Loucy (cell line): ENCODE data around the gene TIMP1.

Experiments used
- H2AFZ ChIP-seq: fragments of 200-600 bp; sonication (generic); 2 replicates; pipeline ENCODE4 v1.6.0; 2016; ENCODE audit warnings: antibody characterized with exemption, mild to moderate bottlenecking, low read length, moderate library complexity
- H3F3A ChIP-seq: fragments of 200-600 bp; 2 replicates; pipeline ENCODE4 v1.6.0; 2016; ENCODE audit warnings: antibody characterized with exemption, low read depth, mild to moderate bottlenecking
- H3K27me3 ChIP-seq: fragments of 200-600 bp; sonication (generic); 2 replicates; pipeline ENCODE4 v1.6.1; 2014; ENCODE audit warnings: low read length, mild to moderate bottlenecking; ENCODE audit not compliant: insufficient read depth, poor library complexity, severe bottlenecking
- H3K36me3 ChIP-seq: fragments of 200-600 bp; sonication (generic); 2 replicates; pipeline ENCODE4 v1.6.1; 2016; ENCODE audit warnings: low read length; ENCODE audit not compliant: insufficient read depth
- H3K4me1 ChIP-seq: fragments of 200-600 bp; sonication (generic); 2 replicates; pipeline ENCODE4 v1.5.1; 2014; ENCODE audit warnings: low read length, mild to moderate bottlenecking; ENCODE audit not compliant: insufficient read depth, poor library complexity, severe bottlenecking
- H3K4me2 ChIP-seq: fragments of 200-600 bp; sonication (generic); 2 replicates; pipeline ENCODE4 v1.6.0; 2014; ENCODE audit warnings: antibody characterized with exemption, low read length, low read depth, mild to moderate bottlenecking; ENCODE audit not compliant: poor library complexity, severe bottlenecking
- H3K4me3 ChIP-seq: fragments of 200-600 bp; sonication (generic); 2 replicates; pipeline ENCODE4 v1.5.1; 2014; ENCODE audit warnings: low read length, mild to moderate bottlenecking, mixed read lengths; ENCODE audit not compliant: poor library complexity, severe bottlenecking
- H3K79me2 ChIP-seq: fragments of 200-600 bp; sonication (generic); 2 replicates; pipeline ENCODE4 v1.6.1; 2014; ENCODE audit warnings: low read length; ENCODE audit not compliant: insufficient read depth
- H3K9ac ChIP-seq: fragments of 200-600 bp; sonication (generic); 2 replicates; pipeline ENCODE4 v1.6.0; 2014; ENCODE audit warnings: mild to moderate bottlenecking, low read depth, low read length, moderate library complexity; ENCODE audit not compliant: poor library complexity, severe bottlenecking
- H3K9me2 ChIP-seq: fragments of 200-600 bp; sonication (generic); replicated peaks from 2 replicates; pipeline ENCODE4 v1.6.1; 2016; ENCODE audit warnings: low read depth, low read length, mixed read lengths
- H3K9me3 ChIP-seq: fragments of 200-600 bp; sonication (generic); 2 replicates; pipeline ENCODE4 v1.6.1; 2014; ENCODE audit warnings: mild to moderate bottlenecking, antibody characterized with exemption, low read length, low read depth; ENCODE audit not compliant: insufficient read depth
- H4K20me1 ChIP-seq: fragments of 200-600 bp; sonication (generic); 2 replicates; pipeline ENCODE4 v1.6.0; 2014; ENCODE audit warnings: antibody characterized with exemption, low read length, mild to moderate bottlenecking; ENCODE audit not compliant: insufficient read depth, poor library complexity, severe bottlenecking
- EZH2phosphoT487 ChIP-seq: fragments of 200-600 bp; IDR thresholded peaks from 2 replicates; pipeline ENCODE4 v1.6.1; 2018; ENCODE audit warnings: antibody characterized with exemption, mild to moderate bottlenecking, moderate library complexity, borderline replicate concordance
- TF ChIP-seq, protein P1 (sequence below): fragments of 200-600 bp; sonication (generic); conservative IDR thresholded peaks from 2 replicates; pipeline ENCODE4 v1.5.1; 2014; ENCODE audit warnings: mild to moderate bottlenecking, antibody characterized with exemption, low read length

Gene TIMP1

DNA sequence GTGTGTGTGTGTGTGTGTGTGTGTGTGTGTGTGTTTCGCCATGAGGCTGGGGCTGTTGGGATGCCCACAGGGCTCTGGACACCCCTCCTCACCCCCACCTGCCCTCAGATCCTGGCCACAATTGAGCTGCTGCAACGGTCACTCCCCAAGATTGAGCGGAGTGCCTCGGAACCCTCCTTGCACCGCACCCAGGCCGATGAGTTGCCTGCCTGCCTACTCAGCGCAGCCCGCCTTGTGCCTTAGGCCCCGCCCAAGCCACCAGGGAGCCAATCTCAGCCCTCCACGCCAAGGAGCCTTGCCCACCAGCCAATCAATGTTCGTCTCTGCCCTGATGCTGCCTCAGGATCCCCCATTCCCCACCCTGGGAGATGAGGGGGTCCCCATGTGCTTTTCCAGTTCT lies 11.0 kb upstream of the TIMP1 start:
- Histone ChIP-seq H3K4me3 (no peak overlapping the region), H3K4me1 (no peaks in the 10 kb centered on the region), H2AFZ (no peak overlapping the region), H3K9me2 (no peaks in the 10 kb centered on the region), H4K20me1 (no peaks in the 10 kb centered on the region), H3K9me3 (no peaks in the 10 kb centered on the region), H3K9ac (no peak overlapping the region), H3K4me2 (no peak overlapping the region), H3K27me3 (no peaks in the 10 kb centered on the region), H3K36me3 (peaks cover 13% of the 10 kb centered on the region; the same call in 1 of the 2 replicates), H3F3A (no peaks in the 10 kb centered on the region), H3K79me2 (no peaks in the 10 kb centered on the region)
- TF ChIP-seq EZH2phosphoT487 = no peak
- TF ChIP-seq, protein P1, sequence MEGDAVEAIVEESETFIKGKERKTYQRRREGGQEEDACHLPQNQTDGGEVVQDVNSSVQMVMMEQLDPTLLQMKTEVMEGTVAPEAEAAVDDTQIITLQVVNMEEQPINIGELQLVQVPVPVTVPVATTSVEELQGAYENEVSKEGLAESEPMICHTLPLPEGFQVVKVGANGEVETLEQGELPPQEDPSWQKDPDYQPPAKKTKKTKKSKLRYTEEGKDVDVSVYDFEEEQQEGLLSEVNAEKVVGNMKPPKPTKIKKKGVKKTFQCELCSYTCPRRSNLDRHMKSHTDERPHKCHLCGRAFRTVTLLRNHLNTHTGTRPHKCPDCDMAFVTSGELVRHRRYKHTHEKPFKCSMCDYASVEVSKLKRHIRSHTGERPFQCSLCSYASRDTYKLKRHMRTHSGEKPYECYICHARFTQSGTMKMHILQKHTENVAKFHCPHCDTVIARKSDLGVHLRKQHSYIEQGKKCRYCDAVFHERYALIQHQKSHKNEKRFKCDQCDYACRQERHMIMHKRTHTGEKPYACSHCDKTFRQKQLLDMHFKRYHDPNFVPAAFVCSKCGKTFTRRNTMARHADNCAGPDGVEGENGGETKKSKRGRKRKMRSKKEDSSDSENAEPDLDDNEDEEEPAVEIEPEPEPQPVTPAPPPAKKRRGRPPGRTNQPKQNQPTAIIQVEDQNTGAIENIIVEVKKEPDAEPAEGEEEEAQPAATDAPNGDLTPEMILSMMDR = no peak

DNA sequence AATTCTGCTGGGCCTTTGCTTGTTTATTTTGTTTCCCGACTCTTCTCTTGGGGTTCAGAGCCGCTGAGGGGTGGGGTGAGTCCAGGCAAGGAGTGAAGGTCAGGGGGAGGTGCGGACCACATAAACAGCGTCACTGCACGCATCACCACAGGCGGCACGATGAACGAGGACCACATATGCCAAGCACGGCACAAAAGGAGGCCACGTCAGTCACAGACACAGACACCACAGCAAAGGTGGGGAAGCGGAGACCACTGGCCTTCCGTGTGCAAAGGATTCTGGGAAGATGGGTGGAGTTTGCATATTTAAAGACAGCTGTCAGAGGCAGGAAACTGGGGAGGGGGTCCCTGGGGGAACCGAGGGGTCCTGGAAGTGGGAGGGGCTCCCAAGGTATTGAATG lies 10.3 kb upstream of the TIMP1 start:
- H3F3A ChIP-seq = no peaks in the 10 kb centered on the region
- no peak for TF ChIP-seq EZH2phosphoT487
- TF ChIP-seq, protein P1 = no peak
- no peak overlapping the region for H3K4me2 ChIP-seq
- no peaks in the 10 kb centered on the region for H3K27me3 ChIP-seq
- no peak overlapping the region for H3K9ac ChIP-seq
- no peaks in the 10 kb centered on the region for H3K79me2 ChIP-seq
- no peaks in the 10 kb centered on the region for H3K9me3 ChIP-seq
- H4K20me1 ChIP-seq = no peaks in the 10 kb centered on the region
- H2AFZ ChIP-seq = no peak overlapping the region
- peaks cover 13% of the 10 kb centered on the region; the same call in 1 of the 2 replicates for H3K36me3 ChIP-seq
- H3K4me1 ChIP-seq = no peaks in the 10 kb centered on the region
- no peak overlapping the region for H3K4me3 ChIP-seq
- H3K9me2 ChIP-seq = no peaks in the 10 kb centered on the region

- H3K4me2 ChIP-seq = no peak overlapping the region
Observed at GRCh38 chrX:47572773-47573340, 9.4 kb upstream of the TIMP1 start.

More at GRCh38 chrX:47572773-47573340, 9.4 kb upstream of the TIMP1 start:
- no peak overlapping the region for H3K4me3 ChIP-seq
- H3K36me3 ChIP-seq = peaks cover 11% of the 10 kb centered on the region; the same call in 1 of the 2 replicates
- no peak overlapping the region for H2AFZ ChIP-seq
- H3K79me2 ChIP-seq = no peaks in the 10 kb centered on the region
- H4K20me1 ChIP-seq = no peaks in the 10 kb centered on the region
- H3K9ac ChIP-seq = no peak overlapping the region
- H3F3A ChIP-seq = no peaks in the 10 kb centered on the region
- no peaks in the 10 kb centered on the region for H3K4me1 ChIP-seq
- H3K9me3 ChIP-seq = no peaks in the 10 kb centered on the region
- H3K9me2 ChIP-seq = no peaks in the 10 kb centered on the region
- H3K27me3 ChIP-seq = no peaks in the 10 kb centered on the region
- TF ChIP-seq, protein P1 = no peak
- no peak for TF ChIP-seq EZH2phosphoT487
